NCI-H1417 (cell line): ENCODE data around the gene CYP3A4.
A peak's percentile ranks its signal among the peaks of the same experiment; 100 is the strongest.
"Not testable (repeated sequence)": the region's sequence is repeated elsewhere in the genome, so short reads cannot be mapped to it uniquely, and the experiment has no call there.

Source experiments
- DNase-seq, 3 experiments: peaks; one replicate each; lab custom pipeline; 2025; lab: John Stamatoyannopoulos, UW

CYP3A4 gene

GRCh38 chr7:99752356-99752755, 31.6 kb downstream of the CYP3A4 start:
- no peak for DNase-seq

GRCh38 chr7:99751322-99752052, 32.5 kb downstream of the CYP3A4 start:
- not testable (repeated sequence) for DNase-seq

GRCh38 chr7:99748846-99749579, 35.0 kb downstream of the CYP3A4 start:
- DNase-seq = no peak

GRCh38 chr7:99746915-99747314, 37.1 kb downstream of the CYP3A4 start:
- DNase-seq = not testable (repeated sequence)

GRCh38 chr7:99745395-99745794, 38.6 kb downstream of the CYP3A4 start:
- not testable (repeated sequence) for DNase-seq

- DNase-seq = no peak
Measured at GRCh38 chr7:99742737-99743394, 41.1 kb downstream of the CYP3A4 start.

- no peak for DNase-seq
Measured at GRCh38 chr7:99741441-99741795, 42.6 kb downstream of the CYP3A4 start.

- DNase-seq = no peak
Measured at GRCh38 chr7:99740573-99741440, 43.2 kb downstream of the CYP3A4 start.

- no peak for DNase-seq
Measured at GRCh38 chr7:99739699-99740572, 44.0 kb downstream of the CYP3A4 start.

- DNase-seq = peak in 1 of 3 experiments; percentile 27
Measured at GRCh38 chr7:99737726-99738125, 46.3 kb downstream of the CYP3A4 start.

GRCh38 chr7:99736667-99737066, 47.3 kb downstream of the CYP3A4 start:
- DNase-seq = not testable (repeated sequence)

GRCh38 chr7:99734987-99735386, 49.0 kb downstream of the CYP3A4 start, which contains the start of gene CYP3A7:
CYP3A7 (minus strand) TSS chr7:99735196; CDS start chr7:99735093, 103 bp downstream.
- DNase-seq = no peak

GRCh38 chr7:99733448-99733847, 50.5 kb downstream of the CYP3A4 start:
- DNase-seq = peak in 1 of 3 experiments; percentile 25

GRCh38 chr7:99733003-99733402, 51.0 kb downstream of the CYP3A4 start:
- DNase-seq = no peak

- no peak for DNase-seq
Measured at GRCh38 chr7:99731638-99732374, 52.2 kb downstream of the CYP3A4 start.

GRCh38 chr7:99730992-99731391, 53.0 kb downstream of the CYP3A4 start:
- no peak for DNase-seq

- DNase-seq = no peak
Measured at GRCh38 chr7:99730238-99730810, 53.7 kb downstream of the CYP3A4 start.

- no peak for DNase-seq
Measured at GRCh38 chr7:99729486-99730237, 54.3 kb downstream of the CYP3A4 start.

GRCh38 chr7:99728615-99729014, 55.4 kb downstream of the CYP3A4 start:
- DNase-seq = no peak
